MCF 10A (cell line): ENCODE data around the gene CDKN1C. TPM values are rescaled to one million over a fixed set of nuclear protein-coding genes. Genes with fewer than 3 reads are reported as not detected.

Experiments
- BruUV-seq: library from RNA; stranded (reverse); fragments of 400-500 nt; replicated peaks from 2 replicates; lab custom pipeline; 2021; lab: Mats Ljungman, UMichigan
- CTCF ChIA-PET: fragments of 300-600 bp; sonication (Branson Sonifier 250); formaldehyde crosslinking; extraction: SDS; loops from one replicate; lab custom pipeline; 2021; ENCODE audit warnings: antibody characterized with exemption, inconsistent platforms; lab: Yijun Ruan, JAX
- POLR2A ChIA-PET: fragments of 300-600, 350-650 bp; sonication (Branson Sonifier 250); formaldehyde crosslinking; extraction: SDS; loops from one replicate; lab custom pipeline; 2020; ENCODE audit warnings: antibody characterized with exemption, inconsistent platforms; lab: Yijun Ruan, JAX
- DNase-seq: peaks from one replicate; pipeline ENCODE4 v3.0.0-alpha.2; 2018; ENCODE audit not compliant: unreplicated experiment
- H3K27ac Mint-ChIP-seq: one replicate; pipeline ENCODE4 v1.8.0; 2022; ENCODE audit warnings: mild to moderate bottlenecking, low read depth, mixed read lengths; ENCODE audit not compliant: unreplicated experiment
- H3K27me3 Mint-ChIP-seq: one replicate; pipeline ENCODE4 v1.8.0; 2022; ENCODE audit warnings: mixed read lengths; ENCODE audit not compliant: insufficient read depth, unreplicated experiment
- H3K36me3 Mint-ChIP-seq: one replicate; pipeline ENCODE4 v1.8.0; 2022; ENCODE audit warnings: mild to moderate bottlenecking, moderate library complexity, mixed read lengths; ENCODE audit not compliant: insufficient read depth, unreplicated experiment
- H3K4me1 Mint-ChIP-seq: one replicate; pipeline ENCODE4 v1.8.0; 2022; ENCODE audit warnings: mixed read lengths; ENCODE audit not compliant: insufficient read depth, unreplicated experiment
- H3K4me3 Mint-ChIP-seq: one replicate; pipeline ENCODE4 v1.8.0; 2022; ENCODE audit warnings: mild to moderate bottlenecking, moderate library complexity, mixed read lengths; ENCODE audit not compliant: unreplicated experiment
- H3K9me3 Mint-ChIP-seq: one replicate; pipeline ENCODE4 v1.8.0; 2022; ENCODE audit warnings: mixed read lengths; ENCODE audit not compliant: unreplicated experiment
- intact Hi-C: fragments of 100-400 bp; cut with micrococcal nuclease; formaldehyde crosslinking; loops from 2 replicates; pipeline ENCODE4 v1.14.1; 2022
- total RNA-seq: library from RNA; stranded (reverse); gene quantifications from 2 replicates; pipeline ENCODE4 v1.2.3, GENCODE V29; 2022
- TF ChIP-seq, protein P1 (sequence below): fragments of 200-600 bp; IDR thresholded peaks from one replicate; pipeline ENCODE4 v1.8.0; 2022; ENCODE audit warnings: antibody characterized with exemption, mild to moderate bottlenecking; ENCODE audit not compliant: unreplicated experiment

Gene CDKN1C
- total RNA-seq, 1 experiment from 2014 or later: 6.9 TPM

DNA sequence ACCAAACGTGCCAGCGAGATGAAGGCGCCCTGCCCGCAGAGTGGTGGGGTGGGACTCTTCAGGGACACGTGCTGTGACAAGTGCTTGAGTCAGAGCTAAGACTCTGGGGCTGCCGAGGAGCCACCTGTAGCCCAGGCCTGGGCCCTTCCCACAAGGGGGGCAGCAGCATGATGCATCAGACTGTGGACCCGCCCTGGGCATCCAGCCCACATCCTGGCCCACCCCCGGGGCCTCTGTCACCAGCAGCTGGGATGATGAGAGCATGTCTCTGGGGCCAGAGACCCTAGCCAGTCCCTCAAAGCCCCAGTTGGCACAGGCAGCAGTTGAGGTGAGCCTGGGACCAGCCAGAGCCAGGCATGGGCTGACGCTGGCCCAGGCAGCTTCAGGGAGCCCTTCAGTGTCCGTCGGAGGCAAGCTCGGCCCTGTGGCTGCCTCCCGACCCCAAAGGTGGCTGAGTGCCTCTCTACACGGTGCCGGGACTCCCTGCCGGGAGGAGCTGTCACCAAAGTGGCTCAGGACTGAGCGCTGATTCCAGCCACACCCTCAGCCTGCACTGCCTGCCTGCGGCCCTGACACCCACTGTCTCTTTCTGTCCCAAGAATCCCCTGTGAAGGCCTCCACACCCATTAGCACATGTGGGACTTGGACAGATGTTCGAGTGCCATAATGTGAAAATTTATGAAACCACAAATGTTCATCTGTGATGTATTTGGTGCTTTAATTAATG, 41.3 kb downstream of the CDKN1C start:
- no TSS peak for BruUV-seq
- ChIA-PET CTCF (interaction anchor here (0.9 kb wide), 1 partner anchor 48 kb away, joined by 3 read pairs; no protein-coding TSS in a partner anchor), POLR2A (interaction anchor here (1.2 kb wide), 1 partner anchor 17 kb away, joined by 4 read pairs; no protein-coding TSS in a partner anchor)
- Mint-ChIP-seq H3K27ac (no peak overlapping the region), H3K9me3 (no peaks in the 10 kb centered on the region), H3K27me3 (no peaks in the 10 kb centered on the region), H3K4me3 (no peak overlapping the region), H3K36me3 (peaks cover 3% of the 10 kb centered on the region), H3K4me1 (peaks cover 22% of the 10 kb centered on the region)
- intact Hi-C loops: no loop called here
- DNase-seq: no peak
- TF ChIP-seq, protein P1, sequence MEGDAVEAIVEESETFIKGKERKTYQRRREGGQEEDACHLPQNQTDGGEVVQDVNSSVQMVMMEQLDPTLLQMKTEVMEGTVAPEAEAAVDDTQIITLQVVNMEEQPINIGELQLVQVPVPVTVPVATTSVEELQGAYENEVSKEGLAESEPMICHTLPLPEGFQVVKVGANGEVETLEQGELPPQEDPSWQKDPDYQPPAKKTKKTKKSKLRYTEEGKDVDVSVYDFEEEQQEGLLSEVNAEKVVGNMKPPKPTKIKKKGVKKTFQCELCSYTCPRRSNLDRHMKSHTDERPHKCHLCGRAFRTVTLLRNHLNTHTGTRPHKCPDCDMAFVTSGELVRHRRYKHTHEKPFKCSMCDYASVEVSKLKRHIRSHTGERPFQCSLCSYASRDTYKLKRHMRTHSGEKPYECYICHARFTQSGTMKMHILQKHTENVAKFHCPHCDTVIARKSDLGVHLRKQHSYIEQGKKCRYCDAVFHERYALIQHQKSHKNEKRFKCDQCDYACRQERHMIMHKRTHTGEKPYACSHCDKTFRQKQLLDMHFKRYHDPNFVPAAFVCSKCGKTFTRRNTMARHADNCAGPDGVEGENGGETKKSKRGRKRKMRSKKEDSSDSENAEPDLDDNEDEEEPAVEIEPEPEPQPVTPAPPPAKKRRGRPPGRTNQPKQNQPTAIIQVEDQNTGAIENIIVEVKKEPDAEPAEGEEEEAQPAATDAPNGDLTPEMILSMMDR: no peak

DNA sequence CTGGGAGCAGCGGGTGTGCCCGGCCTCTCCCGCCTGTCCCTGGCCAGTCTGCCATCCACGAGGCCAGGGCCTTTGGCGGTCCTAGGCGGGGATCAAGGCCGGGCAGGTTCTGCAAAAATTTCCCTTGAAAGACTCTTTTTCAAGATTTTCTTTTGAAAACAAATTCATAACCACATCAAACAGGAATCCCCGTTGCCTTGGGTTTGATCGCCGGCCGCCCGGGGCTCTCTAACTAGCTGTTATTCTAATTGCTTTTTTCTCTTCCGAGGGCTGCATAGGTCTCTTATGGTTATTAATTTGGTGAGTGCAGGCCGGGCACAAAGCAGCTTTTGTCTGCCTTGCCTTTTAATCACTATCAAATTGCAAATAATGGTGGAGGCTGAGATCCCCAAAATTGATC, 42.0 kb downstream of the CDKN1C start:
- Mint-ChIP-seq H3K27me3 (no peaks in the 10 kb centered on the region), H3K4me3 (no peak overlapping the region), H3K9me3 (no peaks in the 10 kb centered on the region), H3K27ac (no peak overlapping the region), H3K4me1 (peaks cover 22% of the 10 kb centered on the region), H3K36me3 (no peaks in the 10 kb centered on the region)
- TF ChIP-seq, protein P1: no peak
- ChIA-PET CTCF (interaction anchor here (0.9 kb wide), 1 partner anchor 49 kb away, joined by 3 read pairs; no protein-coding TSS in a partner anchor), POLR2A (no interaction called here)
- no TSS peak for BruUV-seq
- intact Hi-C loops: no loop called here
- no peak for DNase-seq

DNA sequence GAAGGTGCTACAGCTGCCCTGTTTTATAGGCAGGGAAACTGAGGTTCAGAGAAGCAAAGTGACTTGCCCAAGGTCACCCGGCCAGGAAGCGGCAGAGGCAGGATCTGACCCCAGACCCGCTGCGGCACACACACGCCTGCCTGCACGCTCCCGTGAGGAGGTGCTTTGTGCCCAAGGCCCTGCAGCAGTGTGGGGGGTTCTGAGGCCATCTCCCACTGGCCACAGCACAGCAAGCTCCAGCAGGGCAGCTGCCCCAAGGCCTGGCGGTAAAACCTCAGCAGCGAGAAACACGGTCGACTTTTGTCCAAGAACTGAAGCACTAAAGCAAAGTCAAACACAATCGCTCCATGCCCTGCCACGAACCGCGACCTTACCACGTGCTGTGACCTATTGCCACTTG, 42.7 kb downstream of the CDKN1C start:
- Mint-ChIP-seq H3K27me3 (no peaks in the 10 kb centered on the region), H3K4me1 (peaks cover 22% of the 10 kb centered on the region)

DNA sequence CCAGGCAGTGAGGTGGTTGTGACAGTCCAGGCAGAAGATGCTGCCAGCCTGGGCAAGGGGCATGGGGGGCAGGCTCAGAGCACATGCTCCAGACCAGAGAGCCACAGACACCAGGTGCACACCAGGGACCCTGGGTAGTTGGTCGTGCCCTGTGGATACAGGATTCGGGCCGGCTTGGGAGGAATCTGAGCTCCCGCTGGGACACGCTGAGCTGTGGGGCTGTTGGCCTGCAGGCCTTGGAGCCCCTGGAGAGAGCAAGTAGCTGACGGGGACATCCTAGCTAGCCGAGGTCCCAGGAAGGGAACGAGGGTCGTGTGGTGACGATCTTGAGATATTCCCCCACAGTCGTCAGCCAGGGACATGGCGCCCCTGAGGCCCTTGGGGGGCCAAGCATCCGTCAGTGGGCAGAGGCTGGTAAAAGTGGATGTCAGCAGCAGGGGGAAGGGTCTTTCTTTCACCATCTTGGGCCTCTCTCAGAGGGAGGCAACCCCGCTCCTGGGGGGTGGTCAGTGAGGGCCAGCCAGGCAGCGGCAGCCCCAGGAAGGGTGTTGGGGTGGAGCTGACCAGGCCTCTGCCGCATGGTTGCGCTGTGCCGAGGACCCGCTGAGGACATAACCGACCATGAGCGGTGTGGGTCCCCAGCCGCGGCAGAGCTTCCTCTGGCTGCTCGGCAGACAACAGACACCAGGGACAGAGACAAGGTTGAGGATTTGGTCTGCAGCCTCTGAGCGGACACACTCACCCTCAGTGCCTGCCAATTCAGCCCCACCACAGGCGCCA, 44.0 kb downstream of the CDKN1C start:
- intact Hi-C loops: no loop called here
- Mint-ChIP-seq H3K9me3 (no peaks in the 10 kb centered on the region), H3K27ac (no peak overlapping the region), H3K4me3 (no peak overlapping the region), H3K27me3 (no peaks in the 10 kb centered on the region), H3K4me1 (peaks cover 23% of the 10 kb centered on the region), H3K36me3 (no peaks in the 10 kb centered on the region)
- DNase-seq: no peak
- ChIA-PET POLR2A (no interaction called here), CTCF (no interaction called here)
- BruUV-seq: no TSS peak
- TF ChIP-seq, protein P1: no peak

More for the DNA sequence above, 42.7 kb downstream of the CDKN1C start:
- ChIA-PET POLR2A (no interaction called here), CTCF (no interaction called here)
- Mint-ChIP-seq H3K27ac (no peak overlapping the region), H3K9me3 (no peaks in the 10 kb centered on the region), H3K36me3 (no peaks in the 10 kb centered on the region), H3K4me3 (no peak overlapping the region)
- intact Hi-C loops: no loop called here
- BruUV-seq: no TSS peak
- TF ChIP-seq, protein P1: no peak
- no peak for DNase-seq
